ENCODE data around the gene ZNF415. TPM values are rescaled to one million over a fixed set of nuclear protein-coding genes. Genes with fewer than 3 reads are reported as not detected.

The ZNF415 gene
- polyA plus RNA-seq, 1 donor (not counting 4 experiments of a cell fraction or from before 2014, with no cell fraction given) = 5.2 TPM

DNA sequence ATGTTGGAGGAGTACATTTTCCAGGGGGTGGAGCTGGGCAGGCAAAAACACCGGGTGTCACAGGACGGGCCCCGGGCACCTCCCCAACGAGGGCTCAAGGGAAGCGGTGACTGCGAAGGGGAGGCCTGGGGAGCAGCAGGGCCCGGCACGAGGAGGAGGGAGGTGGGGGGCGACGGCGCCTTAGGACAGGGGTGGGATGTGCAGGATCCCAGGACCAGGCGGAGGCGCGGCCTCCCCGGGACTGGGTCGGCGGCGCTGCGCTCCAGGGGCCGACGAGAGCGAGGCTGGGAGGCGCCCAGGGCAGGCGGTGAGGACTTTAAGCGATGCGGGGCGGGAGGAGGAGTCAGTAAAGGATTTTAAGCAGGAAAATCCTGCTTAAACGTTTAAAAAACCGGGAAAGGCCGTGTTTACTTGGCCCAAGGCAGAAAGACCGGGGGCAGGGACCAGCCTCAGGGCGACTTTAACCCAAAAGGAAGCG lies 29.9 kb downstream of the ZNF415 start:
- Histone ChIP-seq H3K27ac (ENCODE audit: control insufficient read depth, insufficient read depth, low read length) (peak overlapping the region; percentile 85), H3K79me2 (ENCODE audit: control insufficient read depth, insufficient read depth, low read length) (peaks cover 30% of the 10 kb centered on the region), H3K4me2 (ENCODE audit: control insufficient read depth, extremely low read depth, insufficient read depth, low read depth, low read length) (peak overlapping the region; percentile 99), H3K4me3 (ENCODE audit: control insufficient read depth in 2 of 3, extremely low read depth in 1 of 3, insufficient read depth in 2 of 3, low read depth in 1 of 3, low read length in 3 of 3) (peak overlapping the region; percentile 57 to 82 (median 71)), H3K9ac (ENCODE audit: control insufficient read depth, extremely low read depth, insufficient read depth, low read length) (peak overlapping the region; percentile 90), H3K36me3 (ENCODE audit: control insufficient read depth in 2 of 2, extremely low read depth in 1 of 2, insufficient read depth in 2 of 2, low read length in 2 of 2) (peaks cover under 1 to 3% of the 10 kb centered on the region in 2 experiments), H3K4me1 (ENCODE audit: control insufficient read depth, extremely low read depth, insufficient read depth, low read length) (peaks cover 12% of the 10 kb centered on the region), H3K9me3 (ENCODE audit: control insufficient read depth, low read depth, low read length) (no peaks in the 10 kb centered on the region), H3K9me1 (ENCODE audit: control insufficient read depth, extremely low read depth, insufficient read depth, low read length) (no peaks in the 10 kb centered on the region), H4K20me1 (ENCODE audit: control insufficient read depth, extremely low read depth, insufficient read depth, low read length) (no peaks in the 10 kb centered on the region), H2AFZ (ENCODE audit: control insufficient read depth, low read length) (peak overlapping the region; percentile 75), H3K27me3 (ENCODE audit: control insufficient read depth, extremely low read depth, insufficient read depth, low read length) (no peaks in the 10 kb centered on the region)
- DNase-seq (ENCODE audit: low read depth, low spot score) (no peak), FAIRE-seq (no peak)
- TF ChIP-seq EZH2 (IDR thresholded peaks at IDR 0.05; ENCODE audit: low read length) (no peak), CTCF (optimal IDR thresholded peaks at IDR 0.05 in 1 of 3, IDR thresholded peaks at IDR 0.05 in 1 of 3, conservative IDR thresholded peaks at IDR 0.05 in 1 of 3; ENCODE audit: extremely low read depth in 1 of 3, insufficient read depth in 2 of 3, low read length in 3 of 3) (no peak)
- dilution Hi-C loops (cut with MboI; ENCODE audit: extremely low pct_ligation_motif_present, low sequenced_read_pairs) = no loop called here

GRCh38 chr19:53102206-53102755 lies 30.4 kb downstream of the ZNF415 start:
- Histone ChIP-seq H4K20me1 (ENCODE audit: control insufficient read depth, extremely low read depth, insufficient read depth, low read length) (no peaks in the 10 kb centered on the region), H2AFZ (ENCODE audit: control insufficient read depth, low read length) (peak overlapping the region; percentile 56), H3K9me1 (ENCODE audit: control insufficient read depth, extremely low read depth, insufficient read depth, low read length) (no peaks in the 10 kb centered on the region), H3K79me2 (ENCODE audit: control insufficient read depth, insufficient read depth, low read length) (peaks cover 33% of the 10 kb centered on the region), H3K9me3 (ENCODE audit: control insufficient read depth, low read depth, low read length) (no peaks in the 10 kb centered on the region), H3K9ac (ENCODE audit: control insufficient read depth, extremely low read depth, insufficient read depth, low read length) (peak overlapping the region; percentile 90), H3K27ac (ENCODE audit: control insufficient read depth, insufficient read depth, low read length) (peak overlapping the region; percentile 85), H3K4me2 (ENCODE audit: control insufficient read depth, extremely low read depth, insufficient read depth, low read depth, low read length) (peak overlapping the region; percentile 99), H3K27me3 (ENCODE audit: control insufficient read depth, extremely low read depth, insufficient read depth, low read length) (no peaks in the 10 kb centered on the region), H3K4me1 (ENCODE audit: control insufficient read depth, extremely low read depth, insufficient read depth, low read length) (peaks cover 12% of the 10 kb centered on the region), H3K36me3 (ENCODE audit: control insufficient read depth in 2 of 2, extremely low read depth in 1 of 2, insufficient read depth in 2 of 2, low read length in 2 of 2) (peaks cover 3 to 5% of the 10 kb centered on the region in 2 experiments), H3K4me3 (ENCODE audit: control insufficient read depth in 2 of 3, extremely low read depth in 1 of 3, insufficient read depth in 2 of 3, low read depth in 1 of 3, low read length in 3 of 3) (peak overlapping the region; percentile 57 to 82 (median 71))
- DNase-seq (ENCODE audit: low read depth, low spot score) = no peak
- no peak for TF ChIP-seq EZH2 (IDR thresholded peaks at IDR 0.05; ENCODE audit: low read length)
- TF ChIP-seq CTCF (optimal IDR thresholded peaks at IDR 0.05 in 1 of 3, IDR thresholded peaks at IDR 0.05 in 1 of 3, conservative IDR thresholded peaks at IDR 0.05 in 1 of 3; ENCODE audit: extremely low read depth in 1 of 3, insufficient read depth in 2 of 3, low read length in 3 of 3) = no peak
- dilution Hi-C loops (cut with MboI; ENCODE audit: extremely low pct_ligation_motif_present, low sequenced_read_pairs) = no loop called here
- FAIRE-seq = no peak
